HepG2 (cell line): ENCODE data around the gene MYOM1. TPM values are rescaled to one million over a fixed set of nuclear protein-coding genes. Genes with fewer than 3 reads are reported as not detected.

ENCODE experiments used
- ATF6 ChIP-seq: sonication (generic); formaldehyde crosslinking; conservative IDR thresholded peaks from 2 replicates; pipeline ENCODE4 v1.4.0; 2020; ENCODE audit warnings: missing genetic modification reagents
- BRD4 ChIP-seq: sonication (generic); formaldehyde crosslinking; IDR thresholded peaks from 2 replicates; pipeline ENCODE4 v1.4.0; 2020; ENCODE audit warnings: missing genetic modification reagents
- CBFB ChIP-seq: sonication (generic); formaldehyde crosslinking; IDR thresholded peaks from 2 replicates; pipeline ENCODE4 v1.4.0; 2020; ENCODE audit warnings: missing genetic modification reagents
- CTCF ChIP-seq: sonication (generic); formaldehyde crosslinking; IDR thresholded peaks from 2 replicates; pipeline ENCODE4 v1.5.0; 2020; ENCODE audit warnings: mild to moderate bottlenecking, missing genetic modification reagents, moderate library complexity
- DBP ChIP-seq: sonication (generic); formaldehyde crosslinking; IDR thresholded peaks from 2 replicates; pipeline ENCODE4 v1.4.0; 2020; ENCODE audit warnings: missing genetic modification reagents; ENCODE audit errors: not compliant biosample characterization
- ELF4 ChIP-seq: sonication (generic); formaldehyde crosslinking; IDR thresholded peaks from 2 replicates; pipeline ENCODE4 v1.5.0; 2020; ENCODE audit warnings: missing genetic modification reagents, mild to moderate bottlenecking, moderate library complexity, borderline replicate concordance
- HCFC1 ChIP-seq: fragments of 150-350 bp; IDR thresholded peaks from 2 replicates; pipeline ENCODE4 v1.6.1; 2014; ENCODE audit warnings: low read depth, low read length
- KAT7 ChIP-seq: IDR thresholded peaks from 2 replicates; pipeline ENCODE4 v1.6.1; 2018; ENCODE audit warnings: borderline replicate concordance, missing compliant biosample characterization
- NFATC3 ChIP-seq: sonication (generic); formaldehyde crosslinking; IDR thresholded peaks from 2 replicates; pipeline ENCODE4 v1.5.1; 2020; ENCODE audit warnings: mild to moderate bottlenecking, missing genetic modification reagents
- SALL1 ChIP-seq: sonication (generic); formaldehyde crosslinking; IDR thresholded peaks from 2 replicates; pipeline ENCODE4 v1.8.0; 2022; ENCODE audit warnings: mild to moderate bottlenecking, missing genetic modification reagents
- SNAPC5 ChIP-seq: sonication (generic); formaldehyde crosslinking; IDR thresholded peaks from 2 replicates; pipeline ENCODE4 v1.8.1; 2023; ENCODE audit warnings: mild to moderate bottlenecking, missing genetic modification reagents, borderline replicate concordance
- SP2 ChIP-seq: sonication (generic); formaldehyde crosslinking; IDR thresholded peaks from 2 replicates; pipeline ENCODE4 v1.5.1; 2020; ENCODE audit warnings: mild to moderate bottlenecking, missing genetic modification reagents
- ZFAT ChIP-seq: sonication (generic); formaldehyde crosslinking; conservative IDR thresholded peaks from 2 replicates; pipeline ENCODE4 v1.8.1; 2023; ENCODE audit warnings: missing genetic modification reagents, inconsistent platforms
- ZNF207 ChIP-seq: fragments of 450-650 bp; IDR thresholded peaks from 2 replicates; pipeline ENCODE4 v1.6.1; 2016; ENCODE audit warnings: antibody characterized with exemption, borderline replicate concordance
- ZNF33A ChIP-seq: sonication (generic); formaldehyde crosslinking; IDR thresholded peaks from 2 replicates; pipeline ENCODE4 v1.5.1; 2020; ENCODE audit warnings: missing genetic modification reagents, mild to moderate bottlenecking, moderate library complexity, borderline replicate concordance
- ZNF891 ChIP-seq: sonication (generic); formaldehyde crosslinking; IDR thresholded peaks from 2 replicates; pipeline ENCODE4 v1.5.0; 2020; ENCODE audit warnings: mild to moderate bottlenecking, missing genetic modification reagents
- polyA plus RNA-seq, 8 experiments: library from polyadenylated mRNA; depleted of rRNA in 3 of 8; stranded (reverse) in 7 of 8; unstranded in 1 of 8; fragments of >200 nt; fragmentation: Illumina TruSeq in 4 of 8; extraction: Trizol in 4 of 8; gene quantifications; 2 replicates each; pipeline versions ENCODE4 v1.2.1 to v1.2.3, GENCODE V29; 2011 to 2016; ENCODE audit warnings: low read depth in 4 of 8, missing spikeins in 1 of 8, mixed read lengths in 1 of 8; ENCODE audit not compliant: insufficient read depth in 1 of 8
- total RNA-seq, 5 experiments: library from RNA; depleted of rRNA; stranded (reverse); fragments of >200 nt; fragmentation: Illumina TruSeq; extraction: Trizol; gene quantifications; 2 replicates each; pipeline ENCODE4 v1.2.3, GENCODE V29; 2016; ENCODE audit warnings: low read depth in 1 of 5
- TF ChIP-seq, protein P1 (sequence below): sonication (generic); formaldehyde crosslinking; IDR thresholded peaks from 2 replicates; pipeline ENCODE4 v1.5.1; 2020; ENCODE audit warnings: mild to moderate bottlenecking, missing genetic modification reagents, borderline replicate concordance

Gene MYOM1
- total and polyA plus RNA-seq, 2 of the 13 experiments (the other 11 are each of a cell fraction or from before 2014, with no cell fraction given) = 0.46 to 0.98 TPM

DNA sequence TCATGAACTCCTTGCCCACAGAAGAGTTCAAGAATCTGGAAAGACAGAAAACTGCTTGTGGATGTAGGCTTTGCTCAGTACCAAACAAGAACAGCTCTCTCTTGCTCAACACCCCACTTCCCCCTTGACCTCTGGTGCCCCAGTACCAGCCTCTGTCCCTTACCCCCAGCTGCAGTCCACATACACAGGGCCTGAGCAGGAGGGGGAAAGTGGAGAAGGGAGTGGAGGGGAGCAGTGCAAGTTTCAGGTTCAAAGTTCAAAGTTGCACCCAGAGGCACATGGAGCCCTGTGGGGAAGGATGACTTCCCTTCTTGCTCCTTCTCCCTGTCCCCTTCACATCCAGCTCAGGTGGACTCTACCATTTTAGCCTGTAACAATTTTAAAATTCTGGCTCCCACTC, 145.7 kb downstream of the MYOM1 start (continued):
- TF ChIP-seq, protein P1, sequence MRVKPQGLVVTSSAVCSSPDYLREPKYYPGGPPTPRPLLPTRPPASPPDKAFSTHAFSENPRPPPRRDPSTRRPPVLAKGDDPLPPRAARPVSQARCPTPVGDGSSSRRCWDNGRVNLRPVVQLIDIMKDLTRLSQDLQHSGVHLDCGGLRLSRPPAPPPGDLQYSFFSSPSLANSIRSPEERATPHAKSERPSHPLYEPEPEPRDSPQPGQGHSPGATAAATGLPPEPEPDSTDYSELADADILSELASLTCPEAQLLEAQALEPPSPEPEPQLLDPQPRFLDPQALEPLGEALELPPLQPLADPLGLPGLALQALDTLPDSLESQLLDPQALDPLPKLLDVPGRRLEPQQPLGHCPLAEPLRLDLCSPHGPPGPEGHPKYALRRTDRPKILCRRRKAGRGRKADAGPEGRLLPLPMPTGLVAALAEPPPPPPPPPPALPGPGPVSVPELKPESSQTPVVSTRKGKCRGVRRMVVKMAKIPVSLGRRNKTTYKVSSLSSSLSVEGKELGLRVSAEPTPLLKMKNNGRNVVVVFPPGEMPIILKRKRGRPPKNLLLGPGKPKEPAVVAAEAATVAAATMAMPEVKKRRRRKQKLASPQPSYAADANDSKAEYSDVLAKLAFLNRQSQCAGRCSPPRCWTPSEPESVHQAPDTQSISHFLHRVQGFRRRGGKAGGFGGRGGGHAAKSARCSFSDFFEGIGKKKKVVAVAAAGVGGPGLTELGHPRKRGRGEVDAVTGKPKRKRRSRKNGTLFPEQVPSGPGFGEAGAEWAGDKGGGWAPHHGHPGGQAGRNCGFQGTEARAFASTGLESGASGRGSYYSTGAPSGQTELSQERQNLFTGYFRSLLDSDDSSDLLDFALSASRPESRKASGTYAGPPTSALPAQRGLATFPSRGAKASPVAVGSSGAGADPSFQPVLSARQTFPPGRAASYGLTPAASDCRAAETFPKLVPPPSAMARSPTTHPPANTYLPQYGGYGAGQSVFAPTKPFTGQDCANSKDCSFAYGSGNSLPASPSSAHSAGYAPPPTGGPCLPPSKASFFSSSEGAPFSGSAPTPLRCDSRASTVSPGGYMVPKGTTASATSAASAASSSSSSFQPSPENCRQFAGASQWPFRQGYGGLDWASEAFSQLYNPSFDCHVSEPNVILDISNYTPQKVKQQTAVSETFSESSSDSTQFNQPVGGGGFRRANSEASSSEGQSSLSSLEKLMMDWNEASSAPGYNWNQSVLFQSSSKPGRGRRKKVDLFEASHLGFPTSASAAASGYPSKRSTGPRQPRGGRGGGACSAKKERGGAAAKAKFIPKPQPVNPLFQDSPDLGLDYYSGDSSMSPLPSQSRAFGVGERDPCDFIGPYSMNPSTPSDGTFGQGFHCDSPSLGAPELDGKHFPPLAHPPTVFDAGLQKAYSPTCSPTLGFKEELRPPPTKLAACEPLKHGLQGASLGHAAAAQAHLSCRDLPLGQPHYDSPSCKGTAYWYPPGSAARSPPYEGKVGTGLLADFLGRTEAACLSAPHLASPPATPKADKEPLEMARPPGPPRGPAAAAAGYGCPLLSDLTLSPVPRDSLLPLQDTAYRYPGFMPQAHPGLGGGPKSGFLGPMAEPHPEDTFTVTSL (CRISPR knock-in tag) = no peak
- TF ChIP-seq DBP (no peak), BRD4 (CRISPR knock-in tag) (no peak), ELF4 (CRISPR knock-in tag) (no peak), ZNF891 (no peak), NFATC3 (CRISPR knock-in tag) (no peak), HCFC1 (no peak), ZFAT (CRISPR knock-in tag) (no peak), ZNF207 (no peak), KAT7 (CRISPR knock-in tag) (no peak), SNAPC5 (no peak), CTCF (CRISPR knock-in tag) (no peak), CBFB (CRISPR knock-in tag) (no peak), SALL1 (CRISPR knock-in tag) (peak; percentile 86), ZNF33A (CRISPR knock-in tag) (no peak), ATF6 (no peak), SP2 (no peak)
